Measurements from ENCODE around the gene P2RX4. TPM values are rescaled to one million over a fixed set of nuclear protein-coding genes. Genes with fewer than 3 reads are reported as not detected.

P2RX4 gene
- total RNA-seq, 2 donors from 2014 or later: 21.8 to 21.9 TPM

GRCh38 chr12:121238604-121239350 lies 28.8 kb downstream of the P2RX4 start:
- peaks cover 0 to 9% of the 10 kb centered on the region in 2 donors for H3K4me1 ChIP-seq
- no peak overlapping the region for H3K27ac ChIP-seq
- DNase-seq (ENCODE audit: low spot score): no peak
- H3K27me3 ChIP-seq: no peaks in the 10 kb centered on the region
- no peak for TF ChIP-seq CTCF (IDR thresholded peaks at IDR 0.05)
- peaks cover 5% of the 10 kb centered on the region for H3K36me3 ChIP-seq
- no peaks in the 10 kb centered on the region for H3K9me3 ChIP-seq
- H3K4me3 ChIP-seq: no peak overlapping the region

- no peaks in the 10 kb centered on the region for H3K27me3 ChIP-seq
- no peak overlapping the region for H3K4me3 ChIP-seq
- no peak for DNase-seq (ENCODE audit: low spot score)
- TF ChIP-seq CTCF (IDR thresholded peaks at IDR 0.05): no peak
- no peaks in the 10 kb centered on the region for H3K9me3 ChIP-seq
- peaks cover 6% of the 10 kb centered on the region for H3K36me3 ChIP-seq
- peaks cover 0 to 9% of the 10 kb centered on the region in 2 donors for H3K4me1 ChIP-seq
- no peak overlapping the region for H3K27ac ChIP-seq
These were observed 29.6 kb downstream of the P2RX4 start for GRCh38 chr12:121239351-121240061.

GRCh38 chr12:121240062-121240420 lies 30.1 kb downstream of the P2RX4 start:
- H3K36me3 ChIP-seq: peaks cover 6% of the 10 kb centered on the region
- no peaks in the 10 kb centered on the region for H3K27me3 ChIP-seq

GRCh38 chr12:121240484-121241101 lies 30.7 kb downstream of the P2RX4 start:
- H3K4me3 ChIP-seq: peak overlapping the region in 1 of 2 donors; percentile 37

More at GRCh38 chr12:121240062-121240420, 30.1 kb downstream of the P2RX4 start:
- peak overlapping the region in 1 of 2 donors; percentile 28 for H3K27ac ChIP-seq
- H3K9me3 ChIP-seq: no peaks in the 10 kb centered on the region
- no peak for TF ChIP-seq CTCF (IDR thresholded peaks at IDR 0.05)
- no peak for DNase-seq (ENCODE audit: low spot score)
- peaks cover 0 to 9% of the 10 kb centered on the region in 2 donors for H3K4me1 ChIP-seq
- no peak overlapping the region for H3K4me3 ChIP-seq

More at GRCh38 chr12:121240484-121241101, 30.7 kb downstream of the P2RX4 start:
- peak overlapping the region in 1 of 2 donors; percentile 65 for H3K27ac ChIP-seq
- DNase-seq (ENCODE audit: low spot score): peak; percentile 79
- H3K4me1 ChIP-seq: peaks cover 0 to 9% of the 10 kb centered on the region in 2 donors
- no peaks in the 10 kb centered on the region for H3K9me3 ChIP-seq
- H3K27me3 ChIP-seq: no peaks in the 10 kb centered on the region
- peaks cover 6% of the 10 kb centered on the region for H3K36me3 ChIP-seq
- TF ChIP-seq CTCF (IDR thresholded peaks at IDR 0.05): no peak
